ENCODE data around the gene GABRG3.

DNA sequence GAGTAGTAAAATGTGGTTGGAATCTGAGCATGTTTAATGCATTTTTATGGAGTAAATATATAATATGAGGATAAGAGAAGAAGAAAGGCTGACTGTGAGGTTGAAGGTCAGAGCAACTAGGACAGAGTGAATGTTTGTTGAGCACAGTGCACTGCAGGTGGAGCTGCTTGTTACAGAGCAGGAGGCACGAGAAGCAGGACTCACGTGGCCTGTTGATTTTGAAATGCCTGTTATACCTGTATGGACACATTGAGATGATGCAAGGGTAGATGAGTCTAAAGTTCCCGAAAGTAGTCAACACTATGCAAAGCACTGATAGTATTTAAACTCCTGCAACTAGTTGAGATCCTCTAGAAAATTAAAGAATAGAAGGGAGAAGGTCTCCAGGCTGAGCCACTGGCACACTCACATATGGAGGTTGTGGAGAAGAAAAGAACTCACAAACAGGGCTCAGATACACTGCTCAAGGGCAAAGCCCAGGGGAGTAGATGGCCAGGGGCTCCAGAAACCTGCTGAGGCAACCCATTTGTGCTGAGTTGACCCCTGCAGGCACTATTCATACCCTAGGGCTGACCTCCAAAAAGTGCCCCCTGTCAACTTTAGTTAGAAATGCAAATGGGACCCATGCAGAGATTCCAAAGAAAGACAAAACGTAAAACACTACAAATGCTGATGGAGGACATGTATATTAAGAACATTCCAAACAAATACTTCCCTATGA, 541.5 kb downstream of the GABRG3 start:
- TF ChIP-seq, protein P1, sequence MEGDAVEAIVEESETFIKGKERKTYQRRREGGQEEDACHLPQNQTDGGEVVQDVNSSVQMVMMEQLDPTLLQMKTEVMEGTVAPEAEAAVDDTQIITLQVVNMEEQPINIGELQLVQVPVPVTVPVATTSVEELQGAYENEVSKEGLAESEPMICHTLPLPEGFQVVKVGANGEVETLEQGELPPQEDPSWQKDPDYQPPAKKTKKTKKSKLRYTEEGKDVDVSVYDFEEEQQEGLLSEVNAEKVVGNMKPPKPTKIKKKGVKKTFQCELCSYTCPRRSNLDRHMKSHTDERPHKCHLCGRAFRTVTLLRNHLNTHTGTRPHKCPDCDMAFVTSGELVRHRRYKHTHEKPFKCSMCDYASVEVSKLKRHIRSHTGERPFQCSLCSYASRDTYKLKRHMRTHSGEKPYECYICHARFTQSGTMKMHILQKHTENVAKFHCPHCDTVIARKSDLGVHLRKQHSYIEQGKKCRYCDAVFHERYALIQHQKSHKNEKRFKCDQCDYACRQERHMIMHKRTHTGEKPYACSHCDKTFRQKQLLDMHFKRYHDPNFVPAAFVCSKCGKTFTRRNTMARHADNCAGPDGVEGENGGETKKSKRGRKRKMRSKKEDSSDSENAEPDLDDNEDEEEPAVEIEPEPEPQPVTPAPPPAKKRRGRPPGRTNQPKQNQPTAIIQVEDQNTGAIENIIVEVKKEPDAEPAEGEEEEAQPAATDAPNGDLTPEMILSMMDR (IDR thresholded peaks at IDR 0.05 in 2 of 3, conservative IDR thresholded peaks at IDR 0.05 in 1 of 3; ENCODE audit: borderline replicate concordance in 1 of 3, insufficient read depth in 1 of 3, low read depth in 2 of 3, low read length in 2 of 3) = no peak
- TF ChIP-seq RAD21 (IDR thresholded peaks at IDR 0.05; ENCODE audit: low read depth) (no peak), EZH2 (IDR thresholded peaks at IDR 0.05) (no peak), ZNF274 (IDR thresholded peaks at IDR 0.05; ENCODE audit: low read depth, low read length) (no peak)

Measured in HCT116 (cell line).